ENCODE measurements around the gene AFF4. TPM values are rescaled to one million over a fixed set of nuclear protein-coding genes. Genes with fewer than 3 reads are reported as not detected.

Gene AFF4
- total RNA-seq, 1 donor from 2014 or later, result 79.1 TPM

- H3K27ac ChIP-seq, result no peak overlapping the region
- TF ChIP-seq POLR2A (IDR thresholded peaks at IDR 0.05), result no peak
- TF ChIP-seq CTCF (IDR thresholded peaks at IDR 0.05), result no peak
- TF ChIP-seq POLR2AphosphoS5 (IDR thresholded peaks at IDR 0.05; ENCODE audit: insufficient read depth in 1 of 2, low read depth in 1 of 2), result no peak
- DNase-seq (ENCODE audit: extremely low spot score in 2 of 2), result no peak
- no peaks in the 10 kb centered on the region for H3K9me3 ChIP-seq
- intact Hi-C loops (cut with DNase I), result no loop called here
- H3K27me3 ChIP-seq, result no peaks in the 10 kb centered on the region
- no peaks in the 10 kb centered on the region for H3K4me1 ChIP-seq
- no peak overlapping the region for H3K4me3 ChIP-seq
- no peaks in the 10 kb centered on the region for H3K36me3 ChIP-seq
These were observed 110.1 kb downstream of the AFF4 start for GRCh38 chr5:132853323-132853722.

- no peaks in the 10 kb centered on the region for H3K27me3 ChIP-seq
- intact Hi-C loops (cut with DNase I), result no loop called here
- TF ChIP-seq CTCF (IDR thresholded peaks at IDR 0.05), result no peak
- no peak for TF ChIP-seq POLR2AphosphoS5 (IDR thresholded peaks at IDR 0.05; ENCODE audit: insufficient read depth in 1 of 2, low read depth in 1 of 2)
- no peak for TF ChIP-seq POLR2A (IDR thresholded peaks at IDR 0.05)
- no peak overlapping the region for H3K4me3 ChIP-seq
- no peaks in the 10 kb centered on the region for H3K9me3 ChIP-seq
- H3K27ac ChIP-seq, result no peak overlapping the region
- DNase-seq (ENCODE audit: extremely low spot score in 2 of 2), result no peak
- no peaks in the 10 kb centered on the region for H3K4me1 ChIP-seq
- no peaks in the 10 kb centered on the region for H3K36me3 ChIP-seq
These were observed 113.4 kb downstream of the AFF4 start for GRCh38 chr5:132850066-132850465.

- Histone ChIP-seq H3K4me3 (no peak overlapping the region), H3K36me3 (no peaks in the 10 kb centered on the region), H3K27me3 (no peaks in the 10 kb centered on the region), H3K9me3 (no peaks in the 10 kb centered on the region), H3K27ac (no peak overlapping the region), H3K4me1 (no peaks in the 10 kb centered on the region)
- intact Hi-C loops (cut with DNase I), result no loop called here
- DNase-seq (ENCODE audit: extremely low spot score in 2 of 2), result no peak
- TF ChIP-seq POLR2A (IDR thresholded peaks at IDR 0.05), result no peak
- no peak for TF ChIP-seq POLR2AphosphoS5 (IDR thresholded peaks at IDR 0.05; ENCODE audit: insufficient read depth in 1 of 2, low read depth in 1 of 2)
- TF ChIP-seq CTCF (IDR thresholded peaks at IDR 0.05), result no peak
These were observed 114.1 kb downstream of the AFF4 start for GRCh38 chr5:132849347-132849746.

GRCh38 chr5:132848270-132848669 is 115.2 kb downstream of the AFF4 start:
- DNase-seq (ENCODE audit: extremely low spot score in 2 of 2), result no peak
- TF ChIP-seq POLR2A (IDR thresholded peaks at IDR 0.05) (no peak), CTCF (IDR thresholded peaks at IDR 0.05) (no peak), POLR2AphosphoS5 (IDR thresholded peaks at IDR 0.05; ENCODE audit: insufficient read depth in 1 of 2, low read depth in 1 of 2) (no peak)
- H3K9me3 ChIP-seq, result no peaks in the 10 kb centered on the region
- H3K27ac ChIP-seq, result no peak overlapping the region
- H3K36me3 ChIP-seq, result no peaks in the 10 kb centered on the region
- intact Hi-C loops (cut with DNase I), result no loop called here
- no peaks in the 10 kb centered on the region for H3K4me1 ChIP-seq
- H3K4me3 ChIP-seq, result no peak overlapping the region
- no peaks in the 10 kb centered on the region for H3K27me3 ChIP-seq

GRCh38 chr5:132841305-132841704 is 122.1 kb downstream of the AFF4 start:
- peaks cover 27% of the 10 kb centered on the region for H3K4me1 ChIP-seq
- H3K4me3 ChIP-seq, result no peak overlapping the region
- TF ChIP-seq POLR2AphosphoS5 (IDR thresholded peaks at IDR 0.05; ENCODE audit: insufficient read depth in 1 of 2, low read depth in 1 of 2) (no peak), POLR2A (IDR thresholded peaks at IDR 0.05) (no peak)
- DNase-seq (ENCODE audit: extremely low spot score in 2 of 2), result no peak
- no peaks in the 10 kb centered on the region for H3K27me3 ChIP-seq
- intact Hi-C loops (cut with DNase I), result no loop called here
- H3K36me3 ChIP-seq, result no peaks in the 10 kb centered on the region
- peak overlapping the region; percentile 88 for H3K27ac ChIP-seq
- H3K9me3 ChIP-seq, result no peaks in the 10 kb centered on the region
